Measurements from ENCODE around the gene CASQ1. TPM values are rescaled to one million over a fixed set of nuclear protein-coding genes. Genes with fewer than 3 reads are reported as not detected.

CASQ1 gene
- total and polyA plus RNA-seq, 4 donors = 0.08 to 0.37 (median 0.25) TPM

- ATAC-seq (ENCODE audit: insufficient read depth, low FRiP score) (no peak), DNase-seq (no peak)
- no peak overlapping the region for H3K9ac ChIP-seq (ENCODE audit: insufficient read depth in 1 of 2, low read length in 2 of 2)
- WGBS, 2 donors = 71 to 82% methylated on average over 9 of the region's 9 CpGs
- H3K27me3 ChIP-seq (ENCODE audit: control insufficient read depth in 3 of 3, insufficient read depth in 3 of 3, low read length in 2 of 3) = no peaks in the 10 kb centered on the region
- H3K27ac ChIP-seq (ENCODE audit: low read depth in 1 of 2, low read length in 1 of 2) = no peak overlapping the region
- H3K36me3 ChIP-seq (ENCODE audit: control insufficient read depth in 4 of 4, insufficient read depth in 4 of 4, low read length in 4 of 4) = no peaks in the 10 kb centered on the region
- no peak overlapping the region for H3K4me3 ChIP-seq
- H3K4me1 ChIP-seq (ENCODE audit: control insufficient read depth in 5 of 5, insufficient read depth in 5 of 5, low read length in 5 of 5) = peaks cover 0 to 3% (median 0%) of the 10 kb centered on the region in 5 donors
- H3K9me3 ChIP-seq (ENCODE audit: control insufficient read depth in 4 of 4, insufficient read depth in 3 of 4, low read length in 3 of 4) = no peaks in the 10 kb centered on the region
- TF ChIP-seq CTCF (IDR thresholded peaks at IDR 0.05; ENCODE audit: control extremely low read depth, extremely low read depth) = no peak
Observed at GRCh38 chr1:160171980-160172379, 18.4 kb upstream of the CASQ1 start.

- WGBS, 2 donors = 89 to 91% methylated on average over 2 of the region's 2 CpGs
- no peak for TF ChIP-seq CTCF (IDR thresholded peaks at IDR 0.05; ENCODE audit: control extremely low read depth, extremely low read depth)
- H3K4me1 ChIP-seq (ENCODE audit: control insufficient read depth in 5 of 5, insufficient read depth in 5 of 5, low read length in 5 of 5) = no peaks in the 10 kb centered on the region
- H3K9ac ChIP-seq (ENCODE audit: insufficient read depth in 1 of 2, low read length in 2 of 2) = no peak overlapping the region
- H3K36me3 ChIP-seq (ENCODE audit: control insufficient read depth in 4 of 4, insufficient read depth in 4 of 4, low read length in 4 of 4) = no peaks in the 10 kb centered on the region
- DNase-seq (no peak), ATAC-seq (ENCODE audit: insufficient read depth, low FRiP score) (no peak)
- no peaks in the 10 kb centered on the region for H3K27me3 ChIP-seq (ENCODE audit: control insufficient read depth in 3 of 3, insufficient read depth in 3 of 3, low read length in 2 of 3)
- no peak overlapping the region for H3K4me3 ChIP-seq
- no peaks in the 10 kb centered on the region for H3K9me3 ChIP-seq (ENCODE audit: control insufficient read depth in 4 of 4, insufficient read depth in 3 of 4, low read length in 3 of 4)
- no peak overlapping the region for H3K27ac ChIP-seq (ENCODE audit: low read depth in 1 of 2, low read length in 1 of 2)
Observed at GRCh38 chr1:160177231-160177630, 13.1 kb upstream of the CASQ1 start.

GRCh38 chr1:160177667-160178066 is 12.7 kb upstream of the CASQ1 start:
- no peak for TF ChIP-seq CTCF (IDR thresholded peaks at IDR 0.05; ENCODE audit: control extremely low read depth, extremely low read depth)

GRCh38 chr1:160178731-160179130 is 11.6 kb upstream of the CASQ1 start:
- ATAC-seq (ENCODE audit: insufficient read depth, low FRiP score) (no peak), DNase-seq (no peak)
- Histone ChIP-seq H3K36me3 (ENCODE audit: control insufficient read depth in 4 of 4, insufficient read depth in 4 of 4, low read length in 4 of 4) (no peaks in the 10 kb centered on the region), H3K27ac (ENCODE audit: low read depth in 1 of 2, low read length in 1 of 2) (no peak overlapping the region), H3K27me3 (ENCODE audit: control insufficient read depth in 3 of 3, insufficient read depth in 3 of 3, low read length in 2 of 3) (no peaks in the 10 kb centered on the region), H3K9me3 (ENCODE audit: control insufficient read depth in 4 of 4, insufficient read depth in 3 of 4, low read length in 3 of 4) (no peaks in the 10 kb centered on the region), H3K4me1 (ENCODE audit: control insufficient read depth in 5 of 5, insufficient read depth in 5 of 5, low read length in 5 of 5) (no peaks in the 10 kb centered on the region), H3K9ac (ENCODE audit: insufficient read depth in 1 of 2, low read length in 2 of 2) (no peak overlapping the region), H3K4me3 (no peak overlapping the region)
- TF ChIP-seq CTCF (IDR thresholded peaks at IDR 0.05; ENCODE audit: control extremely low read depth, extremely low read depth) = no peak
- WGBS, 2 donors = 84 to 91% methylated on average over 2 of the region's 2 CpGs

More at GRCh38 chr1:160177667-160178066, 12.7 kb upstream of the CASQ1 start:
- WGBS, 2 donors = 88 to 96% methylated on average over 1 of the region's 1 CpG
- Histone ChIP-seq H3K27me3 (ENCODE audit: control insufficient read depth in 3 of 3, insufficient read depth in 3 of 3, low read length in 2 of 3) (no peaks in the 10 kb centered on the region), H3K4me3 (no peak overlapping the region), H3K27ac (ENCODE audit: low read depth in 1 of 2, low read length in 1 of 2) (no peak overlapping the region), H3K4me1 (ENCODE audit: control insufficient read depth in 5 of 5, insufficient read depth in 5 of 5, low read length in 5 of 5) (no peaks in the 10 kb centered on the region), H3K36me3 (ENCODE audit: control insufficient read depth in 4 of 4, insufficient read depth in 4 of 4, low read length in 4 of 4) (no peaks in the 10 kb centered on the region), H3K9me3 (ENCODE audit: control insufficient read depth in 4 of 4, insufficient read depth in 3 of 4, low read length in 3 of 4) (no peaks in the 10 kb centered on the region), H3K9ac (ENCODE audit: insufficient read depth in 1 of 2, low read length in 2 of 2) (no peak overlapping the region)
- no peak for DNase-seq
- ATAC-seq (ENCODE audit: insufficient read depth, low FRiP score) = no peak

All from lung (tissue), 12 donors.